WTC11 (cell line): ENCODE results near the gene RGS6. TPM values are rescaled to one million over a fixed set of nuclear protein-coding genes. Genes with fewer than 3 reads are reported as not detected.

ENCODE experiments used
- ATAC-seq: fragments of 200-7000 bp; cut with Tn5 transposase; 2 replicates; pipeline ENCODE4 v1.10.0; 2021; ENCODE audit warnings: mild to moderate bottlenecking, moderate library complexity
- CTCF ChIA-PET: fragments of 300-600 bp; sonication (Branson Sonifier 250); formaldehyde crosslinking; loops from one replicate; lab custom pipeline; 2021; ENCODE audit warnings: antibody characterized with exemption; lab: Charles Lee
- POLR2A ChIA-PET: fragments of 350-600 bp; sonication (Branson Sonifier 250); formaldehyde crosslinking; loops from one replicate; lab custom pipeline; 2021; ENCODE audit warnings: antibody characterized with exemption; lab: Charles Lee
- DNase-seq: peaks from one replicate; pipeline ENCODE4 v3.0.0; 2021; ENCODE audit warnings: low spot score
- H3K27ac Mint-ChIP-seq: 2 replicates; pipeline ENCODE4 v1.8.0; 2021; ENCODE audit warnings: mixed read lengths
- H3K27me3 Mint-ChIP-seq: 2 replicates; pipeline ENCODE4 v1.8.0; 2021; ENCODE audit warnings: low read depth, mild to moderate bottlenecking, moderate library complexity, mixed read lengths
- H3K36me3 Mint-ChIP-seq: 2 replicates; pipeline ENCODE4 v1.8.0; 2021; ENCODE audit warnings: mixed read lengths
- H3K4me1 Mint-ChIP-seq: 2 replicates; pipeline ENCODE4 v1.8.0; 2022; ENCODE audit warnings: mixed read lengths
- H3K4me3 Mint-ChIP-seq: 2 replicates; pipeline ENCODE4 v1.8.0; 2021; ENCODE audit warnings: mild to moderate bottlenecking, moderate library complexity, mixed read lengths
- H3K9me3 Mint-ChIP-seq: 2 replicates; pipeline ENCODE4 v1.8.0; 2021; ENCODE audit warnings: mixed read lengths
- ATF3 ChIP-seq: sonication (generic); formaldehyde crosslinking; conservative IDR thresholded peaks from 2 replicates; pipeline ENCODE4 v1.8.1; 2022; ENCODE audit warnings: mild to moderate bottlenecking, missing genetic modification reagents
- CREM ChIP-seq: sonication (generic); formaldehyde crosslinking; IDR thresholded peaks from 2 replicates; pipeline ENCODE4 v1.8.1; 2022; ENCODE audit warnings: mild to moderate bottlenecking, missing genetic modification reagents, moderate library complexity
- CTCF ChIP-seq: fragments of 200-600 bp; IDR thresholded peaks from 2 replicates; pipeline ENCODE4 v1.8.0; 2022; ENCODE audit warnings: antibody characterized with exemption
- ETV6 ChIP-seq: sonication (generic); formaldehyde crosslinking; IDR thresholded peaks from 2 replicates; pipeline ENCODE4 v1.8.1; 2022; ENCODE audit warnings: mild to moderate bottlenecking, missing genetic modification reagents
- FOXK1 ChIP-seq: sonication (generic); formaldehyde crosslinking; IDR thresholded peaks from 2 replicates; pipeline ENCODE4 v1.8.0; 2022; ENCODE audit warnings: mild to moderate bottlenecking, moderate library complexity, missing genetic modification reagents
- IRF2 ChIP-seq: sonication (generic); formaldehyde crosslinking; IDR thresholded peaks from 2 replicates; pipeline ENCODE4 v1.8.0; 2022; ENCODE audit warnings: low read depth, missing genetic modification reagents, borderline replicate concordance
- MXD4 ChIP-seq: fragments of 250-450 bp; sonication (Bioruptor Pico); IDR thresholded peaks from 2 replicates; pipeline ENCODE4 v1.8.0; 2021; ENCODE audit warnings: mild to moderate bottlenecking, moderate library complexity, borderline replicate concordance
- NFATC4 ChIP-seq: fragments of 250-450 bp; sonication (Bioruptor Pico); IDR thresholded peaks from 2 replicates; pipeline ENCODE4 v1.9.0; 2021; ENCODE audit warnings: mild to moderate bottlenecking
- NFE2L1 ChIP-seq: sonication (generic); formaldehyde crosslinking; IDR thresholded peaks from 2 replicates; pipeline ENCODE4 v1.8.1; 2023; ENCODE audit warnings: missing genetic modification reagents
- OVOL2 ChIP-seq: fragments of 250-450 bp; sonication (Bioruptor Pico); IDR thresholded peaks from 2 replicates; pipeline ENCODE4 v1.9.0; 2021; ENCODE audit warnings: mild to moderate bottlenecking, borderline replicate concordance
- SMAD3 ChIP-seq: sonication (generic); formaldehyde crosslinking; IDR thresholded peaks from 2 replicates; pipeline ENCODE4 v1.8.0; 2022; ENCODE audit warnings: missing genetic modification reagents, mild to moderate bottlenecking, borderline replicate concordance
- ZNF263 ChIP-seq: sonication (generic); formaldehyde crosslinking; IDR thresholded peaks from 2 replicates; pipeline ENCODE4 v1.8.1; 2022; ENCODE audit warnings: low read depth, mild to moderate bottlenecking, moderate library complexity, missing genetic modification reagents
- ZNF317 ChIP-seq: sonication (generic); formaldehyde crosslinking; IDR thresholded peaks from 2 replicates; pipeline ENCODE4 v1.8.1; 2023; ENCODE audit warnings: low read depth, mild to moderate bottlenecking, moderate library complexity, missing genetic modification reagents, borderline replicate concordance
- ZNF425 ChIP-seq: fragments of 250-450 bp; sonication (Bioruptor Pico); conservative IDR thresholded peaks from 2 replicates; pipeline ENCODE4 v1.9.0; 2021; ENCODE audit warnings: mild to moderate bottlenecking
- ZNF532 ChIP-seq: fragments of 250-450 bp; sonication (Bioruptor Pico); IDR thresholded peaks from 2 replicates; pipeline ENCODE4 v1.9.0; 2021; ENCODE audit warnings: mild to moderate bottlenecking, borderline replicate concordance
- total RNA-seq: library from RNA; stranded (reverse); gene quantifications from 3 replicates; pipeline ENCODE4 v1.2.3, GENCODE V29; 2021

Gene RGS6
- total RNA-seq, 1 experiment from 2014 or later, result 1.0 TPM

- no peak overlapping the region for H3K4me3 Mint-ChIP-seq
Observed at GRCh38 chr14:72588521-72588920, 656.3 kb downstream of the RGS6 start.

More at GRCh38 chr14:72588521-72588920, 656.3 kb downstream of the RGS6 start:
- no peaks in the 10 kb centered on the region for H3K27me3 Mint-ChIP-seq
- no peak for ATAC-seq
- no peak overlapping the region for H3K27ac Mint-ChIP-seq
- H3K36me3 Mint-ChIP-seq, result no peaks in the 10 kb centered on the region
- TF ChIP-seq NFATC4 (CRISPR knock-in tag), result no peak
- TF ChIP-seq OVOL2 (CRISPR knock-in tag), result no peak
- no peak for TF ChIP-seq MXD4 (CRISPR knock-in tag)
- TF ChIP-seq FOXK1 (CRISPR knock-in tag), result no peak
- no peak for TF ChIP-seq CREM (CRISPR knock-in tag)
- no peak for TF ChIP-seq ZNF317
- TF ChIP-seq NFE2L1, result no peak
- TF ChIP-seq ATF3 (CRISPR knock-in tag), result no peak
- TF ChIP-seq ETV6 (CRISPR knock-in tag), result no peak
- TF ChIP-seq ZNF263 (CRISPR knock-in tag), result no peak
- TF ChIP-seq SMAD3, result no peak
- TF ChIP-seq ZNF425 (CRISPR knock-in tag), result no peak
- TF ChIP-seq CTCF, result no peak
- TF ChIP-seq ZNF532 (CRISPR knock-in tag), result no peak
- no peak for TF ChIP-seq IRF2 (CRISPR knock-in tag)
- TF ChIP-seq, all 79 proteins: peak for 0
- POLR2A ChIA-PET, result no interaction called here
- Mint-ChIP-seq H3K4me1 (0 out of 2 replicates have a peak, but pooled peaks cover 6% of the 10 kb centered on the region), H3K9me3 (peaks cover 24% of the 10 kb centered on the region)
- CTCF ChIA-PET, result no interaction called here
- DNase-seq, result no peak
